ENCODE measurements around the gene R3HDM2. TPM values are rescaled to one million over a fixed set of nuclear protein-coding genes. Genes with fewer than 3 reads are reported as not detected.
"Not testable (repeated sequence)": the region's sequence is repeated elsewhere in the genome, so short reads cannot be mapped to it uniquely, and the experiment has no call there.

The R3HDM2 gene
- polyA plus RNA-seq, 1 donor from 2014 or later = 11.1 TPM

- Histone ChIP-seq H3K4me3 (ENCODE audit: low read length) (no peak overlapping the region), H3K79me2 (replicated peaks; ENCODE audit: insufficient read depth, low read length) (no peaks in the 10 kb centered on the region)
Measured at GRCh38 chr12:57410534-57410933, 20.3 kb downstream of the R3HDM2 start.

GRCh38 chr12:57404966-57405640, 25.7 kb downstream of the R3HDM2 start:
- TF ChIP-seq POLR2AphosphoS5 (IDR thresholded peaks at IDR 0.05) (no peak), EZH2 (IDR thresholded peaks at IDR 0.05; ENCODE audit: borderline replicate concordance, insufficient read depth, low read length, poor library complexity, severe bottlenecking) (no peak), MXI1 (conservative IDR thresholded peaks at IDR 0.05; ENCODE audit: poor library complexity, severe bottlenecking) (no peak), EP300 (conservative IDR thresholded peaks at IDR 0.05; ENCODE audit: poor library complexity, severe bottlenecking) (no peak), TAF1 (IDR thresholded peaks at IDR 0.05; ENCODE audit: low read depth) (no peak), REST (IDR thresholded peaks at IDR 0.05; ENCODE audit: borderline replicate concordance) (no peak), SMC3 (conservative IDR thresholded peaks at IDR 0.05; ENCODE audit: poor library complexity) (no peak), CTCF (IDR thresholded peaks at IDR 0.05; ENCODE audit: poor library complexity, severe bottlenecking) (no peak), RAD21 (conservative IDR thresholded peaks at IDR 0.05) (no peak)
- no peak overlapping the region for H2AFZ ChIP-seq (ENCODE audit: low read depth, low read length)
- no peaks in the 10 kb centered on the region for H3K36me3 ChIP-seq (ENCODE audit: insufficient read depth, low read length)
- H4K20me1 ChIP-seq (ENCODE audit: insufficient read depth) = no peaks in the 10 kb centered on the region
- H3K27ac ChIP-seq (ENCODE audit: low read length) = no peak overlapping the region
- H3K4me2 ChIP-seq (ENCODE audit: low read length) = no peak overlapping the region
- H3K4me3 ChIP-seq (ENCODE audit: low read length) = no peak overlapping the region
- H3K9ac ChIP-seq (ENCODE audit: low read length) = no peak overlapping the region
- H3K79me2 ChIP-seq (replicated peaks; ENCODE audit: insufficient read depth, low read length) = no peaks in the 10 kb centered on the region
- no peaks in the 10 kb centered on the region for H3K27me3 ChIP-seq (ENCODE audit: insufficient read depth, low read depth, low read length)
- H3K9me3 ChIP-seq (ENCODE audit: low read length) = no peaks in the 10 kb centered on the region
- no peaks in the 10 kb centered on the region for H3K9me2 ChIP-seq (ENCODE audit: insufficient read depth, low read length)
- H3F3A ChIP-seq (ENCODE audit: insufficient read depth, low read length, poor library complexity, severe bottlenecking) = no peaks in the 10 kb centered on the region

More at GRCh38 chr12:57410534-57410933, 20.3 kb downstream of the R3HDM2 start:
- TF ChIP-seq TAF1 (IDR thresholded peaks at IDR 0.05; ENCODE audit: low read depth) (no peak), POLR2AphosphoS5 (IDR thresholded peaks at IDR 0.05) (no peak), REST (IDR thresholded peaks at IDR 0.05; ENCODE audit: borderline replicate concordance) (no peak)
- H3F3A ChIP-seq (ENCODE audit: insufficient read depth, low read length, poor library complexity, severe bottlenecking) = no peaks in the 10 kb centered on the region
- H3K4me2 ChIP-seq (ENCODE audit: low read length) = no peak overlapping the region
- H3K27ac ChIP-seq (ENCODE audit: low read length) = no peak overlapping the region
- H3K9ac ChIP-seq (ENCODE audit: low read length) = no peak overlapping the region
- H3K36me3 ChIP-seq (ENCODE audit: insufficient read depth, low read length) = no peaks in the 10 kb centered on the region
- no peaks in the 10 kb centered on the region for H4K20me1 ChIP-seq (ENCODE audit: insufficient read depth)
- no peak overlapping the region for H2AFZ ChIP-seq (ENCODE audit: low read depth, low read length)
- no peaks in the 10 kb centered on the region for H3K9me3 ChIP-seq (ENCODE audit: low read length)
- no peaks in the 10 kb centered on the region for H3K9me2 ChIP-seq (ENCODE audit: insufficient read depth, low read length)
- no peaks in the 10 kb centered on the region for H3K27me3 ChIP-seq (ENCODE audit: insufficient read depth, low read depth, low read length)

- H3K36me3 ChIP-seq (ENCODE audit: insufficient read depth, low read length); H3K9me3 ChIP-seq (ENCODE audit: low read length); H4K20me1 ChIP-seq (ENCODE audit: insufficient read depth); H3K4me3 ChIP-seq (ENCODE audit: low read length); H3F3A ChIP-seq (ENCODE audit: insufficient read depth, low read length, poor library complexity, severe bottlenecking); H3K9ac ChIP-seq (ENCODE audit: low read length); H2AFZ ChIP-seq (ENCODE audit: low read depth, low read length); H3K79me2 ChIP-seq (replicated peaks; ENCODE audit: insufficient read depth, low read length); H3K4me2 ChIP-seq (ENCODE audit: low read length); H3K9me2 ChIP-seq (ENCODE audit: insufficient read depth, low read length); H3K27ac ChIP-seq (ENCODE audit: low read length); H3K27me3 ChIP-seq (ENCODE audit: insufficient read depth, low read depth, low read length): not testable (repeated sequence)
Measured at GRCh38 chr12:57402156-57402555, 28.7 kb downstream of the R3HDM2 start.

All from neural cell (in vitro differentiated cells).